ENCODE results near the gene SPRY1. TPM values are rescaled to one million over a fixed set of nuclear protein-coding genes. Genes with fewer than 3 reads are reported as not detected.

SPRY1 gene, protein sequence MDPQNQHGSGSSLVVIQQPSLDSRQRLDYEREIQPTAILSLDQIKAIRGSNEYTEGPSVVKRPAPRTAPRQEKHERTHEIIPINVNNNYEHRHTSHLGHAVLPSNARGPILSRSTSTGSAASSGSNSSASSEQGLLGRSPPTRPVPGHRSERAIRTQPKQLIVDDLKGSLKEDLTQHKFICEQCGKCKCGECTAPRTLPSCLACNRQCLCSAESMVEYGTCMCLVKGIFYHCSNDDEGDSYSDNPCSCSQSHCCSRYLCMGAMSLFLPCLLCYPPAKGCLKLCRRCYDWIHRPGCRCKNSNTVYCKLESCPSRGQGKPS
- total RNA-seq (32.4 and 43.9 TPM in 2 replicates), polyA plus RNA-seq (29.7 and 35.9 TPM in 2 replicates)

DNA sequence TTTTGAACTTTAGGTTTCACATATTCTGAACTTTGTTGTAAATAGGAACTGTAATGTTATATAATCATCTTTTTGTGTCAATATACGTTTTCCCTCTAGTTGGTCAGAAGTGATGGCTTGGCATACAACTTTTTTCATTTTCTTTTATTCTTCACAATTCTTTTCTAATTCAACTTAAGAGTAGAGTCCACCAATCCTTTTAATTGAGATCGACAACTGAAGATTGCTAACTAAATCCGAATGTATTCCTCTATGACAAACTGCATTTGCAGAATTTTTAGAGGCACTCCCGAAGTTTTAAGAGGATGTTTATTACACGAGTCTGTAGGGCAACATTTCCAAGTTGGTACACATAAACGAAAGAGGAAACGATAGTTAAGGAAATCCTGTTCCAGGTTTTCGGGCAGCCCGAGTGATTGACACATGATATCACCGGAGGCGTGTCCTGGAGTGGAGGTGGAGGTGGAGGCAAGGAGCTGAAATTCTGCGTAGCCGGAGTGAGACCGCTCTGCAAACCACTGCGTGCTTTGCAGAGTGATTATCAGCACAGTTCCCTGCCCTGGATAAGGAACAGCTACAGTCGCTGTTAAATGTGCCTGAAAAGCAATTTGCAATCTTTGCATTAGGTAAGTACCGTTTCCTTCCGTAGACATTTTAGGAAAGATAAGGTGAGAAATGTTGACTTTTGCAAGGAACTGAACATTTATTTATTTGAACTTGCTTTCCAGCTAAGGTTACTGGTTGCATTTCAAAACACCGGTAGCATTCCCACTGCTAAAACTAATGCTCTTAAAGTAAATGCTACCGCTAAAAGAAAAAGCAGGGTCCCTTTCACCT lies at the start of gene SPRY1:
Gene SPRY1 (plus strand): TSS at position 489 of the 837 bp plus-strand sequence. CDS start 4,797 bp downstream, outside the sequence.
- DNase-seq (ENCODE audit: low read depth in 1 of 2, low spot score in 1 of 2): peak; percentile 93 to 98
- peak within 1 kb of the TSS; percentile 89 for H3K27ac ChIP-seq
- no peaks in the 10 kb centered on the region for H3K27me3 ChIP-seq
- peak within 1 kb of the TSS; percentile 73 for H3K4me3 ChIP-seq
- no peaks in the 10 kb centered on the region for H3K9me3 ChIP-seq (ENCODE audit: low read depth)
- H3K4me1 ChIP-seq (ENCODE audit: low read depth): no peaks in the 10 kb centered on the region
- no peaks in the 10 kb centered on the region for H3K36me3 ChIP-seq
- no peak for TF ChIP-seq CTCF (IDR thresholded peaks at IDR 0.05; ENCODE audit: low read depth, low read length)

DNA sequence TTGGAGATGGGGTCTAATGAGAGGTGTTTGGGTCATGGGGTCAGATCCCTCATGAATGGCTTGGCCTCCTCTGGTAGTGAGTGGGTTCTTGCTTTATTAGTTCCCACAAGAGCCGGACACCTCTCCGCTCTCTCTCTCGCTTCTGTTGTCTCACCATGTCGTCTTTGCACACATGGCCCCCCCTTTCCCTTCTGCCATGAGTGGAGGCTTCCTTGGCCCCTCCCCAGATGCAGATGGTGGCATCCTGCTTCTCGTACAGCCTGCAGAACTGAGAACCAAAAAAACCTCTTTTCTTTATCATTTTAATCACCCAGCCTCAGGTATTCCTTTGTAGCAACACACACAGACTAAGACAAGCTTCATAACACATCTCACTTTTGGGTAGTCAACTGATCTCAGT lies 49.6 kb upstream of the SPRY1 start:
- Histone ChIP-seq H3K4me1 (ENCODE audit: low read depth) (peaks cover 5% of the 10 kb centered on the region), H3K36me3 (no peaks in the 10 kb centered on the region), H3K9me3 (ENCODE audit: low read depth) (no peaks in the 10 kb centered on the region), H3K27ac (no peak overlapping the region), H3K4me3 (no peak overlapping the region), H3K27me3 (no peaks in the 10 kb centered on the region)
- no peak for TF ChIP-seq CTCF (IDR thresholded peaks at IDR 0.05; ENCODE audit: low read depth, low read length)
- no peak for DNase-seq (ENCODE audit: low read depth in 1 of 2, low spot score in 1 of 2)

DNA sequence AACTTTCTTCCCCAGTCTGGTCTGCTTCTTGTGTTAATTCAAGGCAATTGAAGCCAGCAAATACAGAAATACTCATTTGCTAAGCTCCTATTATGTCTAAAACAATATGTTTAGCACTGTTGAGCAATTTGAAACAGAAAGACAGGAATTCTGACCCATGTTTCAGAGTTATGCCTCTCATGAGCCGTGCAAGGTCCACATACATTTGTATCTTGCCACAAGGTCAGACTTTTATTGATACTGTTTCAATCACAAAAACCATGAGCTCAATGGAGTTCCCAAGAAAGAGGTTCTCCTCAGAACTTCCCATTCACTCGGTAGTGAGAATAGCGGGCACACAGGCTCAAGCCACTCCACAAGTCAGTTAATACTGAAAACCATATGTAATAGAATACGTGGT lies 47.6 kb upstream of the SPRY1 start:
- no peak for DNase-seq (ENCODE audit: low read depth in 1 of 2, low spot score in 1 of 2)
- Histone ChIP-seq H3K4me3 (no peak overlapping the region), H3K9me3 (ENCODE audit: low read depth) (no peaks in the 10 kb centered on the region), H3K27ac (no peak overlapping the region), H3K27me3 (no peaks in the 10 kb centered on the region), H3K36me3 (no peaks in the 10 kb centered on the region), H3K4me1 (ENCODE audit: low read depth) (peaks cover 5% of the 10 kb centered on the region)
- TF ChIP-seq CTCF (IDR thresholded peaks at IDR 0.05; ENCODE audit: low read depth, low read length): no peak

- Histone ChIP-seq H3K9me3 (ENCODE audit: low read depth) (no peaks in the 10 kb centered on the region), H3K36me3 (no peaks in the 10 kb centered on the region), H3K4me1 (ENCODE audit: low read depth) (peaks cover 5% of the 10 kb centered on the region), H3K4me3 (no peak overlapping the region), H3K27ac (no peak overlapping the region), H3K27me3 (no peaks in the 10 kb centered on the region)
- peak in 1 of 2 donors; percentile 61 for DNase-seq (ENCODE audit: low read depth in 1 of 2, low spot score in 1 of 2)
- no peak for TF ChIP-seq CTCF (IDR thresholded peaks at IDR 0.05; ENCODE audit: low read depth, low read length)
Measured at GRCh38 chr4:123349421-123350190, 47.0 kb upstream of the SPRY1 start.

GRCh38 chr4:123350191-123350544 lies 46.4 kb upstream of the SPRY1 start:
- H3K27me3 ChIP-seq: no peaks in the 10 kb centered on the region
- peaks cover 5% of the 10 kb centered on the region for H3K4me1 ChIP-seq (ENCODE audit: low read depth)
- DNase-seq (ENCODE audit: low read depth in 1 of 2, low spot score in 1 of 2): peak; percentile 40 to 46
- H3K4me3 ChIP-seq: no peak overlapping the region
- H3K9me3 ChIP-seq (ENCODE audit: low read depth): no peaks in the 10 kb centered on the region
- TF ChIP-seq CTCF (IDR thresholded peaks at IDR 0.05; ENCODE audit: low read depth, low read length): no peak
- no peaks in the 10 kb centered on the region for H3K36me3 ChIP-seq
- H3K27ac ChIP-seq: no peak overlapping the region
